Muscle of leg (tissue), 11 donors: ENCODE data around the gene KIF1B. TPM values are rescaled to one million over a fixed set of nuclear protein-coding genes. Genes with fewer than 3 reads are reported as not detected.

Experiments
- DNase-seq: peaks from one replicate; pipeline ENCODE4 v3.0.0; 2013
- H3K27ac ChIP-seq: one replicate; pipeline ENCODE4 v1.5.1; 2013; ENCODE audit warnings: mild to moderate bottlenecking, low read length, control low read depth
- H3K27me3 ChIP-seq: one replicate; pipeline ENCODE4 v1.6.1; 2013; ENCODE audit warnings: low read length; ENCODE audit not compliant: control insufficient read depth, insufficient read depth
- H3K36me3 ChIP-seq: one replicate; pipeline ENCODE4 v1.6.1; 2013; ENCODE audit warnings: low read length; ENCODE audit not compliant: control insufficient read depth, insufficient read depth
- H3K4me1 ChIP-seq: one replicate; pipeline ENCODE4 v1.6.1; 2013; ENCODE audit warnings: low read length; ENCODE audit not compliant: control insufficient read depth, insufficient read depth
- H3K4me3 ChIP-seq: one replicate; pipeline ENCODE4 v1.5.1; 2013; ENCODE audit warnings: low read length, control low read depth
- H3K9me3 ChIP-seq: replicated peaks from 2 replicates; pipeline ENCODE4 v1.6.1; 2013; ENCODE audit warnings: low read depth, low read length; ENCODE audit not compliant: control insufficient read depth
- WGBS: methylation state at CpG from one replicate; pipeline ENCODE4 v1.1.5; 2013; ENCODE audit warnings: missing lambda C conversion rate; ENCODE audit not compliant: insufficient coverage; 5-methylcytosine and 5-hydroxymethylcytosine counted together
- polyA plus RNA-seq, 8 donors: library from polyadenylated mRNA; unstranded; fragments of 120-200 nt; gene quantifications; one replicate each; pipeline versions ENCODE4 v1.2.1 to v1.2.3, GENCODE V29; 2013; ENCODE audit warnings: inconsistent platforms in 1 of 8, low replicate concordance in 1 of 8; ENCODE audit not compliant: insufficient read length in 8 of 8, insufficient read depth in 1 of 8
- total RNA-seq: library from RNA; stranded (reverse); fragments of 120-200 nt; gene quantifications from one replicate; pipeline ENCODE4 v1.2.4, GENCODE V29; 2013

KIF1B gene
- total and polyA plus RNA-seq, 9 donors: 86.3 to 189 (median 139) TPM

DNA sequence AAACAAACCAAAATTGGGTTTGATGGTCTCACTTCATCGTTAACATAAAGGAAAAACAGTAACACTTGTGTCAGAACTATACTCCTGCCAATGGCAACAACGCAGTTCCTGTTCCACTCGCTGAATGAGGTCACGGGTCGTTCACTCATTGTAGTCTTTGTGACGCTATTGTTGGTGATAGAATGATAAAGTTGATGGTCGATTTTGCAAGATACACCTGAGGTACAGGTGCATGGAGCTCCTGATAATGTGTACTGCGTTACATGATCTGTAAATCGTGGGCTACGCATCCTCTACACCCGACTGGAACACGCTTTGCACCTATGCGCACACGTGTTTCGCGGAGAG, 219.5 kb downstream of the KIF1B start:
- Histone ChIP-seq H3K4me1 (peaks cover 13% of the 10 kb centered on the region), H3K27me3 (no peaks in the 10 kb centered on the region), H3K4me3 (peak overlapping the region; percentile 72), H3K9me3 (no peaks in the 10 kb centered on the region), H3K36me3 (no peaks in the 10 kb centered on the region), H3K27ac (no peak overlapping the region)
- 21% methylated on average over 11 of the region's 16 CpGs for whole genome bisulfite sequencing
- peak; percentile 46 for DNase-seq

DNA sequence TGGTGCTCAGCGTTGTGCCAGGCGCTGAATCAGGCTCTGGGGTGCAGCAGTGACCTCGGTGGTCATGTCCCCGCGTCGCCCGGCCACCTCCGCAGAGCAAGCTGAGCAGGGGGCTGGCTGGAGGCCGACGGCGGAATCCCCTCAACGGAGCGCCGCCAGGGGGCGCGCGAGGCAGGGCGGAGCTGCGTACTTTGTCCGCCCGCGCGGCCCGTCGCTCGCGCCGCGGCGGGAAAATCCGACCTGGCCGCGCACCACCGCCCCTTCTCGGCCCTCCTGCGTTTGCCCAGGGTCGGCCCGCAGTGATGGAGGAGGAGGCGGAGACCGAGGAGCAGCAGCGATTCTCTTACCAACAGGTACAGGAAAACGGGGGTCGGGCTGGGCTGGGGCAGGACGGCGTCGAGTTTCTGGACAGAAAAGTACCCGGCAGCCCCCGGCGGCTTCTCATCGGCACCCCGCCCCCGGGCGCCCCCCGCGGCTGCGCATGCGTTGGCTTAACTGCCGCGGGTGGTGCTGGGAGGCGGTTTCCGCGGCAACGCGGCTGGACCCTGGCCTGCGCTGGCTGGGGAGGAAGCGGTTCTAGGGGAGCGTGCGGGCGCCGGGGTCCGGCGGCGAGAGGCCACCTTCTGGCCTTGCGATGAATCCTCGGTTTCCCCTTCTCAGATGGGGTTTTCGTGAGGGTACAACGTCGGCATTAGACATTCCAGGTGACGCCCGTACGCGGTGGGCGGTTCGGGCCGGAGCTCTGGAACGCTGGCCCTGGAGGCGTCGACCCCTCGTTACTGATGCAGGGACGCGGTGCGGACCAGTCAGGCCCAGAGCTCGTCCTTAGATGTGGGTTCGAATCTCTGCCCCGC, 220.1 kb downstream of the KIF1B start, which contains the start of gene CENPS:
Gene CENPS, plus strand, starts transcription at position 218 of the 854 bp plus-strand sequence. Its CDS starts 85 bp downstream, at position 303.
- WGBS: under 1% methylated on average over 95 of the region's 95 CpGs
- H3K27me3 ChIP-seq: no peaks in the 10 kb centered on the region
- peak; percentile 97 for DNase-seq
- H3K27ac ChIP-seq: peak within 1 kb of the TSS; percentile 83
- H3K36me3 ChIP-seq: peaks cover 3% of the 10 kb centered on the region
- peak within 1 kb of the TSS; percentile 72 for H3K4me3 ChIP-seq
- peaks cover 13% of the 10 kb centered on the region for H3K4me1 ChIP-seq
- H3K9me3 ChIP-seq: no peaks in the 10 kb centered on the region

Other genes starting within 250 kb of the KIF1B start
- gene RBP7, start 213.3 kb upstream of the KIF1B start, total RNA-seq: 5.7 TPM
- gene RBP7, start 213.3 kb upstream of the KIF1B start, polyA plus RNA-seq: 1 to 10 TPM; 1.9 to 5.7 (median 3.3) TPM
- gene UBE4B, start 177.6 kb upstream of the KIF1B start, total RNA-seq: 27.3 TPM
- 10 to 100 TPM; 35.7 to 45.1 (median 42.1) TPM for gene UBE4B, start 177.6 kb upstream of the KIF1B start, polyA plus RNA-seq
- 51.2 TPM for gene PGD, start 188.5 kb downstream of the KIF1B start, total RNA-seq
- gene PGD, start 188.5 kb downstream of the KIF1B start, polyA plus RNA-seq: 100 to 1,000 TPM; 103 to 150 (median 126) TPM
- 5.4 TPM for gene CENPS, start 219.9 kb downstream of the KIF1B start, total RNA-seq
- gene CENPS, start 219.9 kb downstream of the KIF1B start, polyA plus RNA-seq: 10 to 100 TPM in 5 of 8 donors, 1 to 10 TPM in 3; 8.5 to 11.7 (median 10.7) TPM
- 0.98 TPM for gene CORT, start 239.5 kb downstream of the KIF1B start, total RNA-seq
- gene CORT, start 239.5 kb downstream of the KIF1B start, polyA plus RNA-seq: 1 to 10 TPM in 6 of 8 donors, under 1 TPM in 2; 0.55 to 1.4 (median 1.1) TPM